Measurements from ENCODE around the gene USP54. TPM values are rescaled to one million over a fixed set of nuclear protein-coding genes. Genes with fewer than 3 reads are reported as not detected.

Gene USP54
- total RNA-seq, 1 donor from 2014 or later, result 64.2 TPM

- H3K36me3 ChIP-seq (ENCODE audit: control insufficient read depth, insufficient read depth, low read length), result no peaks in the 10 kb centered on the region
- no peaks in the 10 kb centered on the region for H3K27me3 ChIP-seq (ENCODE audit: control insufficient read depth, insufficient read depth, low read length)
- TF ChIP-seq CTCF (IDR thresholded peaks at IDR 0.05; ENCODE audit: insufficient read depth, low read length, poor library complexity, severe bottlenecking), result no peak
- DNase-seq (ENCODE audit: low read depth), result no peak
- no peak overlapping the region for H3K4me3 ChIP-seq (ENCODE audit: low read depth, low read length)
Observed at GRCh38 chr10:73486601-73487000, 104.5 kb downstream of the USP54 start.

- DNase-seq (ENCODE audit: low read depth), result no peak
- no peaks in the 10 kb centered on the region for H3K36me3 ChIP-seq (ENCODE audit: control insufficient read depth, insufficient read depth, low read length)
- no peaks in the 10 kb centered on the region for H3K27me3 ChIP-seq (ENCODE audit: control insufficient read depth, insufficient read depth, low read length)
- no peak for TF ChIP-seq CTCF (IDR thresholded peaks at IDR 0.05; ENCODE audit: insufficient read depth, low read length, poor library complexity, severe bottlenecking)
- H3K4me3 ChIP-seq (ENCODE audit: low read depth, low read length), result no peak overlapping the region
Observed at GRCh38 chr10:73485320-73485719, 105.8 kb downstream of the USP54 start.

- Histone ChIP-seq H3K27me3 (ENCODE audit: control insufficient read depth, insufficient read depth, low read length) (no peaks in the 10 kb centered on the region), H3K4me3 (ENCODE audit: low read depth, low read length) (no peak overlapping the region), H3K36me3 (ENCODE audit: control insufficient read depth, insufficient read depth, low read length) (no peaks in the 10 kb centered on the region)
- DNase-seq (ENCODE audit: low read depth), result no peak
- no peak for TF ChIP-seq CTCF (IDR thresholded peaks at IDR 0.05; ENCODE audit: insufficient read depth, low read length, poor library complexity, severe bottlenecking)
Observed at GRCh38 chr10:73480158-73480557, 111.0 kb downstream of the USP54 start.

- DNase-seq (ENCODE audit: low read depth), result no peak
- H3K36me3 ChIP-seq (ENCODE audit: control insufficient read depth, insufficient read depth, low read length), result no peaks in the 10 kb centered on the region
- no peaks in the 10 kb centered on the region for H3K27me3 ChIP-seq (ENCODE audit: control insufficient read depth, insufficient read depth, low read length)
- TF ChIP-seq CTCF (IDR thresholded peaks at IDR 0.05; ENCODE audit: insufficient read depth, low read length, poor library complexity, severe bottlenecking), result no peak
- H3K4me3 ChIP-seq (ENCODE audit: low read depth, low read length), result no peak overlapping the region
Observed at GRCh38 chr10:73478636-73479035, 112.5 kb downstream of the USP54 start.

GRCh38 chr10:73471226-73471625, 119.9 kb downstream of the USP54 start:
- TF ChIP-seq CTCF (IDR thresholded peaks at IDR 0.05; ENCODE audit: insufficient read depth, low read length, poor library complexity, severe bottlenecking), result no peak
- Histone ChIP-seq H3K27me3 (ENCODE audit: control insufficient read depth, insufficient read depth, low read length) (no peaks in the 10 kb centered on the region), H3K36me3 (ENCODE audit: control insufficient read depth, insufficient read depth, low read length) (no peaks in the 10 kb centered on the region), H3K4me3 (ENCODE audit: low read depth, low read length) (no peak overlapping the region)
- DNase-seq (ENCODE audit: low read depth), result no peak

GRCh38 chr10:73469579-73469978, 121.6 kb downstream of the USP54 start:
- H3K4me3 ChIP-seq (ENCODE audit: low read depth, low read length), result no peak overlapping the region
- no peaks in the 10 kb centered on the region for H3K36me3 ChIP-seq (ENCODE audit: control insufficient read depth, insufficient read depth, low read length)
- TF ChIP-seq CTCF (IDR thresholded peaks at IDR 0.05; ENCODE audit: insufficient read depth, low read length, poor library complexity, severe bottlenecking), result no peak
- no peaks in the 10 kb centered on the region for H3K27me3 ChIP-seq (ENCODE audit: control insufficient read depth, insufficient read depth, low read length)
- DNase-seq (ENCODE audit: low read depth), result no peak
